H1 (cell line): ENCODE results near the gene RASEF.

Source experiments
- GABPA ChIP-seq: IDR thresholded peaks from 2 replicates; pipeline ENCODE4 v1.6.1; 2011; ENCODE audit warnings: mild to moderate bottlenecking, low read length, moderate library complexity, borderline replicate concordance; ENCODE audit not compliant: insufficient read depth
- GTF2F1 ChIP-seq: IDR thresholded peaks from 2 replicates; pipeline ENCODE4 v1.6.1; 2012; ENCODE audit warnings: low read depth, low read length, improper control_type of control experiment, borderline replicate concordance
- HDAC2 ChIP-seq, 2 experiments: fragments of 300-600 bp in 1 of 2; sonication (generic) in 1 of 2; IDR thresholded peaks; 2 replicates each; pipeline ENCODE4 v1.6.1; 2011 to 2012; ENCODE audit warnings: low read depth in 2 of 2, low read length in 2 of 2, mild to moderate bottlenecking in 2 of 2, moderate library complexity in 2 of 2, borderline replicate concordance in 1 of 2, inconsistent platforms in 1 of 2
- JUN ChIP-seq: IDR thresholded peaks from 2 replicates; pipeline ENCODE4 v1.6.1; 2011; ENCODE audit warnings: low read depth, mild to moderate bottlenecking, improper control_type of control experiment, low read length
- POLR2AphosphoS5 ChIP-seq: IDR thresholded peaks from 2 replicates; pipeline ENCODE4 v1.6.1; 2011; ENCODE audit warnings: low read depth, low read length
- SUZ12 ChIP-seq: fragments of 200-600 bp; sonication (generic); IDR thresholded peaks from 2 replicates; pipeline ENCODE4 v1.6.1; 2012; ENCODE audit warnings: mild to moderate bottlenecking, inconsistent platforms, low read length, moderate library complexity, mixed read lengths
- TAF1 ChIP-seq: IDR thresholded peaks from 2 replicates; pipeline ENCODE4 v1.6.1; 2011; ENCODE audit warnings: mild to moderate bottlenecking, low read depth, low read length
- ZNF274 ChIP-seq: IDR thresholded peaks from 2 replicates; pipeline ENCODE4 v1.7.0; 2012; ENCODE audit warnings: low read length, borderline replicate concordance; ENCODE audit errors: extremely low read depth
- TF ChIP-seq, protein P1 (sequence below), 3 experiments: IDR thresholded peaks; 1 replicate in 2 of 3; 2 replicates in 1 of 3; pipeline versions ENCODE4 v1.5.1 to v1.6.1; 2011; ENCODE audit warnings: low read length in 3 of 3, mild to moderate bottlenecking in 3 of 3, inconsistent platforms in 2 of 3, low read depth in 1 of 3, moderate library complexity in 1 of 3; ENCODE audit not compliant: insufficient read depth in 1 of 3; ENCODE audit errors: control extremely low read depth in 1 of 3
- TF ChIP-seq, protein P2 (sequence below): IDR thresholded peaks from 2 replicates; pipeline ENCODE4 v1.6.1; 2012; ENCODE audit warnings: low read length, inconsistent platforms

DNA sequence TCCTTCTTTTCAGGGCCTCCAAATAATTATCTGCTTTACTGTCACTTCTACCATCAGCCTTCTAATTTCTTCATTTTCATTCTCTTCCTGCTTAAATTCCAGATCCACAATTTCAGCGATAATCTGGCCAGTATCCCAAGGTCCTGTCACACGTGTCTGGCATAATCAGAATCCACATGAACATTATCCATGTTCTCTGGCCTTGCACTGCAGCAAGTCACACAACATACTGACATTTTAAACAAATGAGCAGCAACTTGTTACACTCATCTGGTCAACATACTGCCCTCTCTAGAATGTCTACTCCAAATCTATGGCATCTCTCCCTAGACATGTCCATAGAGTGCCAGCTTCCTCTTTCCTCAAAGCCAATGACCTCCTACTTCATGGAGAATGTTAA, 43.8 kb upstream of the RASEF start:
- TF ChIP-seq, protein P1, sequence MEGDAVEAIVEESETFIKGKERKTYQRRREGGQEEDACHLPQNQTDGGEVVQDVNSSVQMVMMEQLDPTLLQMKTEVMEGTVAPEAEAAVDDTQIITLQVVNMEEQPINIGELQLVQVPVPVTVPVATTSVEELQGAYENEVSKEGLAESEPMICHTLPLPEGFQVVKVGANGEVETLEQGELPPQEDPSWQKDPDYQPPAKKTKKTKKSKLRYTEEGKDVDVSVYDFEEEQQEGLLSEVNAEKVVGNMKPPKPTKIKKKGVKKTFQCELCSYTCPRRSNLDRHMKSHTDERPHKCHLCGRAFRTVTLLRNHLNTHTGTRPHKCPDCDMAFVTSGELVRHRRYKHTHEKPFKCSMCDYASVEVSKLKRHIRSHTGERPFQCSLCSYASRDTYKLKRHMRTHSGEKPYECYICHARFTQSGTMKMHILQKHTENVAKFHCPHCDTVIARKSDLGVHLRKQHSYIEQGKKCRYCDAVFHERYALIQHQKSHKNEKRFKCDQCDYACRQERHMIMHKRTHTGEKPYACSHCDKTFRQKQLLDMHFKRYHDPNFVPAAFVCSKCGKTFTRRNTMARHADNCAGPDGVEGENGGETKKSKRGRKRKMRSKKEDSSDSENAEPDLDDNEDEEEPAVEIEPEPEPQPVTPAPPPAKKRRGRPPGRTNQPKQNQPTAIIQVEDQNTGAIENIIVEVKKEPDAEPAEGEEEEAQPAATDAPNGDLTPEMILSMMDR (IDR thresholded peaks at IDR 0.05; ENCODE audit: control extremely low read depth in 1 of 3, insufficient read depth in 1 of 3, low read depth in 1 of 3, low read length in 3 of 3), result no peak
- TF ChIP-seq GABPA, result no peak
- TF ChIP-seq, protein P2, sequence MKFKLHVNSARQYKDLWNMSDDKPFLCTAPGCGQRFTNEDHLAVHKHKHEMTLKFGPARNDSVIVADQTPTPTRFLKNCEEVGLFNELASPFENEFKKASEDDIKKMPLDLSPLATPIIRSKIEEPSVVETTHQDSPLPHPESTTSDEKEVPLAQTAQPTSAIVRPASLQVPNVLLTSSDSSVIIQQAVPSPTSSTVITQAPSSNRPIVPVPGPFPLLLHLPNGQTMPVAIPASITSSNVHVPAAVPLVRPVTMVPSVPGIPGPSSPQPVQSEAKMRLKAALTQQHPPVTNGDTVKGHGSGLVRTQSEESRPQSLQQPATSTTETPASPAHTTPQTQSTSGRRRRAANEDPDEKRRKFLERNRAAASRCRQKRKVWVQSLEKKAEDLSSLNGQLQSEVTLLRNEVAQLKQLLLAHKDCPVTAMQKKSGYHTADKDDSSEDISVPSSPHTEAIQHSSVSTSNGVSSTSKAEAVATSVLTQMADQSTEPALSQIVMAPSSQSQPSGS, result no peak
- no peak for TF ChIP-seq JUN
- TF ChIP-seq GTF2F1, result no peak
- TF ChIP-seq ZNF274, result no peak
- no peak for TF ChIP-seq HDAC2 (IDR thresholded peaks at IDR 0.05; ENCODE audit: borderline replicate concordance in 1 of 2, low read depth in 2 of 2, low read length in 2 of 2)
- TF ChIP-seq POLR2AphosphoS5, result no peak
- TF ChIP-seq SUZ12, result no peak
- no peak for TF ChIP-seq TAF1
